Common myeloid progenitor, CD34-positive (primary cell): Measurements from ENCODE around the gene ADK.

Source experiments
- CTCF ChIA-PET: fragments of 350-600 bp; sonication (Branson Sonifier 250); formaldehyde crosslinking; loops from one replicate; lab custom pipeline; 2021; ENCODE audit warnings: antibody characterized with exemption; lab: Charles Lee
- POLR2A ChIA-PET: fragments of 350-600 bp; sonication (Branson Sonifier 250); formaldehyde crosslinking; loops from one replicate; lab custom pipeline; 2021; ENCODE audit warnings: antibody characterized with exemption; lab: Charles Lee
- DNase-seq, 3 donors: peaks; one replicate each; pipeline versions ENCODE4 v3.0.0 to v3.0.0-alpha.2; 2013
- H3K27ac ChIP-seq, 2 experiments: 1 replicate in 1 of 2; 2 replicates in 1 of 2; pipeline ENCODE4 v1.7.0; 2013; ENCODE audit warnings: inconsistent platforms in 2 of 2, low read length in 2 of 2, mild to moderate bottlenecking in 2 of 2, low read depth in 1 of 2, moderate library complexity in 1 of 2; ENCODE audit not compliant: severe bottlenecking in 2 of 2, insufficient read depth in 1 of 2, poor library complexity in 1 of 2
- H3K27me3 ChIP-seq, 5 experiments: replicated peaks in 2 of 5; 1 replicate in 3 of 5; 2 replicates in 2 of 5; pipeline versions ENCODE4 v1.6.1 to v1.7.0; 2013; ENCODE audit warnings: low read length in 4 of 5, mild to moderate bottlenecking in 2 of 5, moderate library complexity in 2 of 5, inconsistent platforms in 1 of 5; ENCODE audit not compliant: insufficient read depth in 5 of 5, control insufficient read depth in 4 of 5
- H3K36me3 ChIP-seq, 4 experiments: 1 replicate in 2 of 4; 2 replicates in 2 of 4; pipeline versions ENCODE4 v1.6.1 to v1.7.0; 2013; ENCODE audit warnings: low read length in 3 of 4, control low read depth in 1 of 4, mild to moderate bottlenecking in 1 of 4; ENCODE audit not compliant: control insufficient read depth in 4 of 4, insufficient read depth in 4 of 4
- H3K4me1 ChIP-seq, 4 experiments: 1 replicate in 3 of 4; 2 replicates in 1 of 4; pipeline versions ENCODE4 v1.6.1 to v1.7.1; 2013; ENCODE audit warnings: low read length in 3 of 4, mild to moderate bottlenecking in 3 of 4, control low read depth in 1 of 4, inconsistent platforms in 1 of 4, moderate library complexity in 1 of 4; ENCODE audit not compliant: control insufficient read depth in 4 of 4, insufficient read depth in 4 of 4; ENCODE audit errors: control extremely low read depth in 1 of 4
- H3K4me3 ChIP-seq, 7 experiments: 1 replicate in 4 of 7; 2 replicates in 3 of 7; pipeline versions ENCODE4 v1.5.1 to v1.7.0; 2013; ENCODE audit warnings: mild to moderate bottlenecking in 7 of 7, low read length in 6 of 7, moderate library complexity in 6 of 7, inconsistent platforms in 2 of 7, low read depth in 2 of 7, control low read depth in 1 of 7; ENCODE audit not compliant: insufficient read depth in 4 of 7, control insufficient read depth in 1 of 7; ENCODE audit errors: extremely low read depth in 1 of 7
- H3K9me3 ChIP-seq, 5 experiments: 1 replicate in 4 of 5; 2 replicates in 1 of 5; pipeline versions ENCODE4 v1.6.1 to v1.7.1; 2013; ENCODE audit warnings: low read length in 4 of 5, mild to moderate bottlenecking in 2 of 5, inconsistent platforms in 1 of 5, low read depth in 1 of 5, moderate library complexity in 1 of 5; ENCODE audit not compliant: control insufficient read depth in 4 of 5, insufficient read depth in 2 of 5; ENCODE audit errors: control extremely low read depth in 1 of 5
- WGBS: methylation state at CpG from one replicate; pipeline ENCODE4 v1.1.5; 2013; ENCODE audit not compliant: insufficient coverage; 5-methylcytosine and 5-hydroxymethylcytosine counted together

ADK gene

GRCh38 chr10:74164716-74165529, 13.9 kb downstream of the ADK start:
- POLR2A ChIA-PET: interaction anchor here (2.6 kb wide), 1 partner anchor 14 kb away, joined by 8 read pairs; the partner anchor contains the start of genes ADK and AP3M1
- DNase-seq: no peak
- Histone ChIP-seq H3K27me3 (no peaks in the 10 kb centered on the region), H3K27ac (no peak overlapping the region), H3K4me1 (peaks cover 8 to 60% (median 26%) of the 10 kb centered on the region in 4 experiments), H3K4me3 (no peak overlapping the region), H3K36me3 (no peaks in the 10 kb centered on the region), H3K9me3 (no peaks in the 10 kb centered on the region)
- WGBS: 100% methylated on average over 2 of the region's 6 CpGs
- CTCF ChIA-PET: interaction anchor here (1.6 to 5.6 kb wide), 3 partner anchors 10 to 17 kb away, joined by 3 to 34 read pairs (median 7); partner anchors contain the start of genes ADK and AP3M1

- CTCF ChIA-PET: interaction anchor here (1.6 to 5.6 kb wide), 3 partner anchors 10 to 17 kb away, joined by 3 to 34 read pairs (median 7); partner anchors contain the start of genes ADK and AP3M1
- WGBS: 80% methylated on average over 2 of the region's 2 CpGs
- Histone ChIP-seq H3K4me1 (peaks cover 8 to 65% (median 28%) of the 10 kb centered on the region in 4 experiments), H3K4me3 (no peak overlapping the region), H3K27ac (no peak overlapping the region), H3K9me3 (no peaks in the 10 kb centered on the region), H3K27me3 (no peaks in the 10 kb centered on the region), H3K36me3 (no peaks in the 10 kb centered on the region)
- peak in 2 of 3 donors; percentile 27 to 58 for DNase-seq
- POLR2A ChIA-PET: interaction anchor here (1.0 to 2.6 kb wide), 2 partner anchors 11 to 15 kb away, joined by 5 to 8 read pairs; partner anchors contain the start of genes ADK and AP3M1
Measured at GRCh38 chr10:74165530-74165901, 14.5 kb downstream of the ADK start.

GRCh38 chr10:74167443-74167842, 16.4 kb downstream of the ADK start:
- no peak for DNase-seq
- no peaks in the 10 kb centered on the region for H3K9me3 ChIP-seq
- peak overlapping the region in 1 of 7 experiments; percentile 5 for H3K4me3 ChIP-seq
- ChIA-PET CTCF (interaction anchor here (0.8 to 5.6 kb wide), 6 partner anchors 12 to 67 kb away, joined by 3 to 34 read pairs (median 4); partner anchors contain the start of gene ADK), POLR2A (interaction anchor here (0.6 kb wide), 1 partner anchor 62 kb away, joined by 4 read pairs; no protein-coding TSS in a partner anchor)
- no peak overlapping the region for H3K27ac ChIP-seq
- H3K27me3 ChIP-seq: no peaks in the 10 kb centered on the region
- no CpG with 5 or more reads among the region's 1 CpG for WGBS
- H3K4me1 ChIP-seq: peaks cover 8 to 76% (median 28%) of the 10 kb centered on the region in 4 experiments
- H3K36me3 ChIP-seq: no peaks in the 10 kb centered on the region

GRCh38 chr10:74171625-74172024, 20.6 kb downstream of the ADK start:
- Histone ChIP-seq H3K27me3 (no peaks in the 10 kb centered on the region), H3K4me3 (no peak overlapping the region), H3K4me1 (peaks cover 6 to 58% (median 28%) of the 10 kb centered on the region in 4 experiments), H3K27ac (no peak overlapping the region), H3K9me3 (no peaks in the 10 kb centered on the region), H3K36me3 (no peaks in the 10 kb centered on the region)
- POLR2A ChIA-PET: no interaction called here
- no peak for DNase-seq
- no CpG with 5 or more reads among the region's 2 CpGs for WGBS
- CTCF ChIA-PET: interaction anchor here (1.2 to 1.6 kb wide), 2 partner anchors 16 to 41 kb away, joined by 3 to 7 read pairs; no protein-coding TSS in a partner anchor

- no peaks in the 10 kb centered on the region for H3K9me3 ChIP-seq
- H3K4me3 ChIP-seq: no peak overlapping the region
- DNase-seq: no peak
- ChIA-PET POLR2A (no interaction called here), CTCF (interaction anchor here (1.0 to 1.2 kb wide), 2 partner anchors 39 to 51 kb away, joined by 3 to 5 read pairs; no protein-coding TSS in a partner anchor)
- WGBS: 89% methylated on average over 2 of the region's 3 CpGs
- no peak overlapping the region for H3K27ac ChIP-seq
- H3K4me1 ChIP-seq: peaks cover 9 to 55% (median 26%) of the 10 kb centered on the region in 4 experiments
- no peaks in the 10 kb centered on the region for H3K36me3 ChIP-seq
- H3K27me3 ChIP-seq: no peaks in the 10 kb centered on the region
Measured at GRCh38 chr10:74174521-74174920, 23.5 kb downstream of the ADK start.

GRCh38 chr10:74175510-74176379, 24.7 kb downstream of the ADK start:
- H3K27me3 ChIP-seq: no peaks in the 10 kb centered on the region
- no peaks in the 10 kb centered on the region for H3K36me3 ChIP-seq
- peak in 1 of 3 donors; percentile 11 for DNase-seq
- no peaks in the 10 kb centered on the region for H3K9me3 ChIP-seq
- peak overlapping the region; percentile 83 to 95 for H3K27ac ChIP-seq
- POLR2A ChIA-PET: interaction anchor here (0.5 to 1.4 kb wide), 5 partner anchors 10 to 197 kb away, joined by 3 to 6 read pairs (median 4); partner anchors contain the start of genes ADK and AP3M1
- 12% methylated on average over 7 of the region's 10 CpGs for WGBS
- H3K4me3 ChIP-seq: peak overlapping the region; percentile 71 to 98 (median 89)
- CTCF ChIA-PET: interaction anchor here (0.7 to 0.8 kb wide), 2 partner anchors 19 to 38 kb away, joined by 3 to 4 read pairs; no protein-coding TSS in a partner anchor
- H3K4me1 ChIP-seq: peaks cover 9 to 46% (median 20%) of the 10 kb centered on the region in 4 experiments
